HCEC 1CT (cell line): ENCODE results near the gene BTBD10.

Experiments
- DNase-seq: peaks from one replicate; pipeline ENCODE4 v3.0.0-alpha.2; 2017

BTBD10 gene

GRCh38 chr11:13462901-13463778, at the start of gene BTBD10:
TSS of gene BTBD10 (minus strand) at chr11:13463222. CDS start at chr11:13445124, 18,098 bp downstream.
- peak; percentile 93 for DNase-seq

- no peak for DNase-seq
Observed at GRCh38 chr11:13503393-13503792, 40.4 kb upstream of the BTBD10 start.

GRCh38 chr11:13502492-13502891, 39.5 kb upstream of the BTBD10 start:
- DNase-seq = no peak

- no peak for DNase-seq
Observed at GRCh38 chr11:13495929-13496328, 32.9 kb upstream of the BTBD10 start, which contains the start of gene PTH. TSS of gene PTH (minus strand) at chr11:13495997. CDS start at chr11:13492855, 3,142 bp downstream.

GRCh38 chr11:13494051-13494450, 31.0 kb upstream of the BTBD10 start:
- no peak for DNase-seq

- DNase-seq = no peak
Observed at GRCh38 chr11:13487661-13488030, 24.6 kb upstream of the BTBD10 start.

- no peak for DNase-seq
Observed at GRCh38 chr11:13486926-13487660, 24.1 kb upstream of the BTBD10 start.

- DNase-seq = no peak
Observed at GRCh38 chr11:13480198-13480597, 17.2 kb upstream of the BTBD10 start.

- no peak for DNase-seq
Observed at GRCh38 chr11:13479688-13480087, 16.7 kb upstream of the BTBD10 start.

- no peak for DNase-seq
Observed at GRCh38 chr11:13475091-13475490, 12.1 kb upstream of the BTBD10 start.

GRCh38 chr11:13473013-13473722, 10.1 kb upstream of the BTBD10 start:
- DNase-seq = no peak

GRCh38 chr11:13468750-13469149, 5.7 kb upstream of the BTBD10 start:
- DNase-seq = no peak

GRCh38 chr11:13465909-13466371, 2.9 kb upstream of the BTBD10 start:
- peak; percentile 50 for DNase-seq

GRCh38 chr11:13463779-13464290, 813 bp upstream of the BTBD10 start:
- no peak for DNase-seq

- peak; percentile 39 for DNase-seq
Observed at GRCh38 chr11:13462311-13462900, 616 bp downstream of the BTBD10 start.

- no peak for DNase-seq
Observed at GRCh38 chr11:13461291-13461690, 1.7 kb downstream of the BTBD10 start.

- DNase-seq = no peak
Observed at GRCh38 chr11:13450832-13451397, 12.1 kb downstream of the BTBD10 start.

GRCh38 chr11:13449522-13449921, 13.5 kb downstream of the BTBD10 start:
- no peak for DNase-seq

- DNase-seq = peak; percentile 49
Observed at GRCh38 chr11:13448876-13449275, 14.1 kb downstream of the BTBD10 start.

GRCh38 chr11:13446444-13446843, 16.6 kb downstream of the BTBD10 start:
- DNase-seq = peak; percentile 70

- DNase-seq = no peak
Observed at GRCh38 chr11:13445588-13445987, 17.4 kb downstream of the BTBD10 start.
